Kidney capillary endothelial cell (primary cell): Measurements from ENCODE around the gene CFDP1.
"Not testable (repeated sequence)": the region's sequence is repeated elsewhere in the genome, so short reads cannot be mapped to it uniquely, and the experiment has no call there.

ENCODE experiments used
- DNase-seq: peaks from one replicate; pipeline ENCODE4 v3.0.0-alpha.2; 2018; ENCODE audit warnings: low spot score

The CFDP1 gene

DNA sequence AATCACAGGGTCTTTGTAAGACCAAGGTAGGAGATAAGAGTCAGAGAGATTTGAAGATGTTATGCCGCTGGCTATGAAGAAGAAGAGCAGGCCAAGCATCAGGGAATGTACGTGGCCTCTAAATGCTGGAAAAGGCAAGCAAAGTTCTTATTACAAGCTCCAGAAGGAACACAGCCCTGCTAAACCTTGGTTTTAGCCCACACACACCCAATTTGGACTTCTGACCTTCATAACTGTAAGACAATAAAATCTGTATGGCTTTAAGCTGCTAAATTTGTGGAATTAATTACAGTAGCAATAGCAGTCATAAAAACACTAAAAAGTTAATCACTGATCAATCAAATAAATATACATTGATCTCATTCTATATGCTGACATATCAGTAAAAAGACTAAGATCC, 25.1 kb upstream of the CFDP1 start:
- no peak for DNase-seq

DNA sequence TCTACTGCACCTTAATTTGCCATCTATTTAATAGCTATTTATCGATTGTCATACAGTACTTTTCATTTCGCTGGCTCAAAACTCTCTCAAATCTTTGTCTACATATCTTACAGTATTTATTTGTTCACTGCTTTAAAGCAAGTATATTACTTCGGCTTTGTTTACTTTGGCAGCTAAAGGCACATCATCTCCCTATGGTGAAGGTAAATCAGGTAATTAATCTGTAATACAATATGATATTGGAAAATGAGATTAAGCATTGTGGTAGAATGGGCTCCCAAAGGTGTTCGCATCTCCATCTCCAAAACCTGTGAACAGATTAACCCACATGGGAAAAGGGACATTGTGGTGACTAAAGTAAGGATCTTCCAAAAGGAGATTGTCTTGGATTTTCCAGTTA, 24.7 kb upstream of the CFDP1 start:
- DNase-seq, result no peak

DNA sequence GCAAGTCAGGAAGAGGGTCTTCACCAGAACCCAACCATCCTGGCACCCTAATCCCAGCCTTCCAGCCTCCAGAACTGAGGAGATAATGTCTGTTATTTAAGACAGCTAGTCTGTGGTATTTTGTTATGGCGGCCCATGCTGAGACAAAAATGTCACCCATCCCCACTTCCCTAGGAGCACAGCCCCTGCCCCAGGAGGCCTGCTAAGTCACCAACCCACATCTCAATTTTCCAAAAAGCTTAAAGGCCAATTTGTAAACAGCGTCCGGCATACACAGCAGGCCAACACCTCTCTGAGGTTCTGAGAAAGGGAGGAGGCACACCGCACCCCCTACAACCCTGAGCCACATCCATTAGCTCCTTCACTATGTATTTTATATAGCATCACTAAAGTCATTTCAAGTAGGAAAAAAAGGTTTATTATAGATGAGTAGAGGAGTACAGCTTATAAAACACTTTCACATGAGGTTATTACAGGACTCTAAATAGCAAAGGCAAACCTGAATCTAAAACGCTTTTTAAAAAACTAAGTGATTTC, 24.2 kb upstream of the CFDP1 start:
- DNase-seq, result no peak

DNA sequence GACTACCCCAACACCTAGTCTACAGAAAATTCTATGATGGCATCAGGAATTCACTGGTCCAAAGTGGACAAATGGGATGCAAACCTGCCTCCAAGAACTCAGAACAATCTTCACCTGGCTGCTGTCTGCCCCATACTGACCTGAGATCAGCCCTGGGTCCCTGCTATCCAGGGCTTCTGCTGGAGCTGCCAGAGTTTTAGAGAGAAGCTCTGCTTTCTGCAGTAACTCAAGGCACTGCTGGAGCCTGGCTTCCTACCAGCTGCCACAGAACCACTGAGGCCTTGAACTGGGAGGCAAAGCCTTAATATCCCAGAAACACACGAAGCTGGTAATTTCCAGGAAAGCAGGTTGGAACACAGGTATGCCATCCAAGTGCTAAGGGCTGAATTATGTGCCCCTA, 23.7 kb upstream of the CFDP1 start:
- no peak for DNase-seq

DNA sequence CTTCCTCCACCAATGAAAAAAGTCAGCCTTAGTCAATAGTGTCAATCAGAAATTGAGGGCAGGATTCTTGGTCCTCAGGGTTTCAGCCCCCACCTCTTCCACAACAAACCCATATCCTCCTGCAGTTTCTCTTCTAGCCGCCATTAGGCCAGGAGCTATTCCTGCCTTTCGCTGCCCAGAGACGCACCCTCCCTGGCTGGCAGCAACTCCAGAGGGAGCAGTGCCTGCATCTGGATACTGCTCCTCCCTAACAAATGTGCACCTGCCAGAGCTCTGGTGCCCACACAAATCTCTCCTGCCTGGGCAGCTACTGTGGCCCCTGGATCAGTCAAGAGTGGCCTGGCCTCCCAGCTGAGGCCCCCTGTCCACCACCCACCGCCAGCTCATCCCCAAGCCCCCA, 23.2 kb upstream of the CFDP1 start:
- not testable (repeated sequence) for DNase-seq

DNA sequence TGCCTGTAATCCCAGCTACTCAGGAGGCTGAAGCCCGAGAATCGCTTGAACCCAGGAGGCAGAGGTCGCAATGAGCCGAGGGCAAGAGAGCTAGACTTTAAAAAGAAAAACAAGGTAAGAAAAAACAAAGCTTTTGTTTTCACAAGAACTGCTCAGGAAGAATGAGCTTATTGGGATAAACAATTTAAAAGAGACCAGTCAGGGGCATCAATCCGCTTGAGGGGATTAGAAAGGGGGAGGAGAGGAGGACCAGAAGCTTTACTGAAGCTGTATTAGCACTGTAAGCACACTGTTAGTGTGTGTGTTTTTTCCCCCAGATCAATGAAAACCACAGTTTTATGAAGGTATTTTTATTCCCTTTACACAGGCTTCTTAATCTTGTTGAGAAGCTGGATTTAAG, 22.4 kb upstream of the CFDP1 start:
- no peak for DNase-seq

DNA sequence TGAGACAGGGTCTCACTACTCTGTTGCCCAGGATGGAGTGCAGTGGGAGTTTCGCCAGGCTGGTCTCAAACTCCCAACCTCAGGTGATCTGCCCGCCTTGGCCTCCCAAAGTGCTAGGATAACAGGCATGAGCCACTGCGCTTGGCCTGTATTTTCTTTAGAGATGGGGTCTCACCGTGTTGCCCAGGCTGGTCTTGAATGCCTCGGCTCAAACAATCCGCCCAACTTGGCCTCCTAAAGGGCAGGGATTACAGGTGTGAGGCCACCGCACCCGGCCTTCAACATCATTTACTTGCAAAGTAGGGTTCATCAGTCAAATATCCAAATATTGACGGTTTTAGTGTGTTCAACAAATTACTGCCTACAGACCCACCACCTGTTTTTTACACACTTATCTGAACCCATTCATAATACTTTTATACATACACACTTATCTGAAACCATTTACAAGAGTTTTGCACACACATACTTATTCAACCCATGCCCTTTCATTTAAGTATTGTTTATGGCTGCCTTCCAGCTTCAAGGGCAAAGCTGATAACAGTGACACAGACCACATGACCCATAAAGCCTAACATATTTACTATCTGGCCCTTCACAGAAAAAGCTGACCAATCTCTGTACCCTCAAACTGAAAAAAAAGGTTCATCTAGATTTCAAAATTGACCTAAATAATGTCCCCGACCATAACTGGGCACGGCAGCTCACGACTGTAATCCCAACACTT, 19.3 kb upstream of the CFDP1 start:
- DNase-seq, result no peak

DNA sequence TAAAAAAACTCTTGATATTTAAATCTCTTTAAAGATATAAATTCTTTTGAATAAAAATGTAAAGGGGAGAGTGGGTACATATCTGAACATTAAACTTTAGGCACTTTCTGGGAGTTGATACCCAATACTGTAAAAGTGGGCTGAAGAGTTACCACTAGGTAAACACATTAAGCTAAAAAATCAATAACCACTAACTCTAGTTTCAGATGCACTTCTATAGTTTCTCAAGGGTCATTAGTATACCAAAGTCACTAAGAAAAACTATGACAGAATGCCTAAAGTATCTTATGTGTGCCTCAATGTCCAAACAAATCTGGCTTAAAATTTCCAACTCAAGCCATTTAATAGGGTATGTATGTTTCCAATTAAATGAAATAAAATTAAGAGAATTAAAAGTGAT, 13.1 kb upstream of the CFDP1 start:
- DNase-seq, result no peak

DNA sequence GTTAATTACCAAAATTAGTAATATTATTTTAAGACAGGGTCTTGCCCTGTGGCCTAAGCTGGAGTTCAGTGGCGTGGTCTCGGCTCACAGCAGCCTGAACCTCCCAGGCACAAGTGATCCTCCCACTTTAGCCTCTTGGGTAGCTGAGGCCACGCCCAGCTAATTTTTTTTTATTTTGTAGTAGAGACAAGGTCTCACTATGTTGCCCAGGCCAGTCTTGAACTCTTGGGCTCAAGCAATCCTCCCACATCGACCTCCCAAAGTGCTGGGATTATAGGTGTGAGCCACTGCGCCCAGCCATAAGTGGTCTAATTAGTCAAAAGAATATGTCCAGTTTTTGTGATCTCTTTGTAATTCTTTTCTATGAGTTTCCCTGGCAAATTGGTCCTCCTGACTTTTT, 12.0 kb upstream of the CFDP1 start:
- DNase-seq, result no peak

DNA sequence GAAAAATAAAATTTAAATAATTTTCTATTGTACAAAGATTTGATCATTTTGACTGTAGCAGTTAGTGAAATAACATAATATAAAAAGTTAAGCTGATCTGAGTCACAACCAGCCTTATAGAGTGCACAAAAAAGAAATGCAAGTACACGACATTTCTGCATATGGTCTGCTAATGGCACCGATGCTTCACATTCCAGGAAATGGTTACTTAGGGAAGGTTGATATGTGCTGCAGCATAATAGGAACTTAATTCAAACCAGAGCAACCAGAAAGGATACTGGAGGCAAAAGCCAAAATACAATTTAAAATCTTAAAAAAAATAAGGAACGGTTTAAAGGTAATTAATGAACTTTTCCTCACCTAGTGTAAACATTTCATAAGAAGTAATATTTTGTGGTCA, 10.0 kb upstream of the CFDP1 start:
- no peak for DNase-seq

DNA sequence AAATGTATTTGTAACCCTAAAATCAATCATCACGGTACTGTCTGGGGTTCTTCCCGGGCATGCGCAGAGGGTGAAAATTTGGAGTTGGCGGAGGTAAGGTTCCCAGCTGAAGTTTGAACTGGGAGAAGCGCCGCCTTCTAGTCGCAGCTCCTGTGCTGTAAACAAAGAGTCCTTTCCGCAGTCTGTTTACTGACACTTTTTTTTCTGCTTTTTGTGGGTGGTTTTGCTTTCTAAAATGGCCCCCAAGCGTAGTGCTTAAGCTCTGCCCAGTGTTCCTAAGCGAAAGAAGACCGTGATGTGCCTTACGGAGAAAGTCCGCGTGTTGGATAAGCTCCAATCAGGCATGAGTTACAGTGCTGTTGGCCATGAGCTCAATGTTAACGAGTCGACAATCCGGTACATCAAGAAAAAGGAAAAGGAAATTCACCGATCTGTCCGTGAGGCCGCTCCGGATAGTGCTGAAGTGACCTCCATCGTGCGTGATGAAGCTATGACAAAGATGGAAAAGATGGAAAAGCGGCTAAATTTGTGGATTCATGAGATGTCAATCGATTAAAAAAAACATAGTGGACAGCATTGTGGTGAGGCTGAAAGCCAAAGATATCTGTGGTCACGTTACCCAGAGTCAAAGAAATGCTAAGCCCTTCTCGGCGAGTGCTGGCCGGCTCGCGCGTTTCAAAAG, 570 bp upstream of the CFDP1 start:
- peak; percentile 87 for DNase-seq

DNA sequence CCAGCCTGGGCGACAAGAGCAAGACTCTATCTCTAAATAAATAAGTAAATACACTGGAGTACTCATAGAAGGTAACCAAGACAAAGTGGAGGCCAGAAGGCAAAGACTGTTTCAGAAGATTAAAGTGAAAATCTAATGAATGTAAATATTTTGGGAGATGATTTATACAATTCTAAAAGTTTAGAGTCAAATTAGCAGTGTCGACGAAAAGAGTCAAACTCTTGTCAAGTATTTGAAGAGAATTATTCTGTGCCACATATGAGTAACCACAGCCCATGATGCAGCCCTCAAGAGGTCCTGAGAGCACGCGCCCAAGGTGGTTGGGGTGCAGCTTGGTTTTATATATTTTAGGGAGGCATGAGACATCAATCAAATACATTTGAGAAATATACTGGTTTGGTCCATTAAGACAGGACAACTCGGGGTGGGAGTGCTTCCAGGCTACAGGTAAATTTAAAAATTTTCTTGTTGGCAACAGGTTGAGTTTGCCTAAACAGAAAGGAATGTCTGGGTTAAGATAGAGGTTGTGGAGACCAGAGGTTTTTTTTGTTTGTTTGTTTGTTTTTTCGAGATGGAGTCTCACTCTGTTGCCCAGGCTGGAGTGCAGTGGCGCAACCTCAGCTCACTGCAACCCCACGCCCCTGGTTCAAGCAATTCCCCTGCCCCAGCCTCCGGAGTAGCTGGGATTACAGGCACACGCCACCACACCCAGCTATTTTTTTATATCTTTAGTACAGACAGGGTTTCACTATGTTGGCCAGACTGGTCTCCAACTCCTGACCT, 3.5 kb downstream of the CFDP1 start:
- DNase-seq, result no peak

DNA sequence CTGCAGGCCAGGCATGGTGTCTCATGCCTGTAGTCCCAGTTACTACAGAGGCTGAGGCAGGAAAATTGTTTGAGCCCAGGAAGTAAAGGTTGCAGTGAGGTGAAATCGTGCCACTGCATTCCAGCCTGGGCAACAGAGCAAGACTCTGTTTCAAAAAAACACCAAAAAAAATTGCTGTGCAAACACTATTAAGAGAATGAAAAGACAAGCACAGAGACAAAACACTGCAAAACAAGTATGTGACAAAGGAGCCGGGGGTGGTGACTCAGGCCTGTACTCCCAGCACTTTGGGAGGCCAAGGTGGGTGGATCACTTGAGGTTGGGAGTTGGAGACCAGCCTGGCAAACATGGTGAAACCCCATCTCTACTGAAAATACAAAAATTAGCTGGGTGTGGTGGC, 6.8 kb downstream of the CFDP1 start:
- DNase-seq, result not testable (repeated sequence)

DNA sequence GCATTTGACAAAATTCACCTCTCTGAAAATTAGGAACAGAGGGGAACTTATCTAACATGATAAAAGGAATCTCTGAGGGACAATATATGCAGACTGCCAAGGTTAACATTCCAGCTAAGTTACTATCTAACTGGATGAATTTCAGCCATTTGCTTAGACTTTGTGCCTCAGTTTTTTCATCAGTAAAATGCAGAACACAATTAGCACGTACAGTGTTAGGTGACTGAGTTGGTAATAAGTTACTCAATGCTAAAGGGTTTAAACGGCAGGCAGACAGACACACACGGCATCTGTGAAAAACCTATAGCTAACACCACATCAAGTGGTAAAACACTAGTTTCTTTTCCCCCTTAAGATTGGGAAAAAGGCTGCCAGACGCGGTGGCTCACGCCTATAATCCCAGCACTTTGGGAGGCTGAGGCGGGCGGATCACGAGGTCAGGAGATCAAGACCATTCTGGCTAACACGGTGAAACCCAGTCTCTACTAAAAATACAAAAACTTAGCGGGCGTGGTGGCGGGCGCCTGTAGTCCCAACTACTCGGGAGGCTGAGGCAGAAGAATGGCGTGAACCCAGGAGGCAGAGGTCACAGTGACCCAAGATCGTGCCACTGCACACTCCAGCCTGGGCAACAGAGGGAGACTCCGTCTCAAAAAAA, 9.1 kb downstream of the CFDP1 start:
- DNase-seq, result not testable (repeated sequence)

DNA sequence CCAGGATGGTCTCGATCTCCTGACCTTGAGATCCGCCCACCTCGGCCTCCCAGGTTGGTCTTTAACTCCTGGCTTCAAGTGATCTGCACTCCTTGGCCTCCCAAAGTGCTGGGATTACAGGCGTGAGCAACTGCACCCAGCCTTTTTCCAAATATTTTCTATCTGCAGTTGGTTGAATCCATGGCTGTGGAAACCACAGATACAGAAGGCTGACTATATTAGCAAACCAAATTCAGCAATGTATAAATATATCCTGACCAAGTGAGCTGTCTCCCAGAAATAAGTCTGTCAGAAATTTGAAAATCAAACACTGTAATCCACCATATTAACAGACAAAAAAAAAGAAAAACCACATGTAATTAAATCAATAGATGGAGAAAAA, 9.6 kb downstream of the CFDP1 start:
- DNase-seq, result no peak

DNA sequence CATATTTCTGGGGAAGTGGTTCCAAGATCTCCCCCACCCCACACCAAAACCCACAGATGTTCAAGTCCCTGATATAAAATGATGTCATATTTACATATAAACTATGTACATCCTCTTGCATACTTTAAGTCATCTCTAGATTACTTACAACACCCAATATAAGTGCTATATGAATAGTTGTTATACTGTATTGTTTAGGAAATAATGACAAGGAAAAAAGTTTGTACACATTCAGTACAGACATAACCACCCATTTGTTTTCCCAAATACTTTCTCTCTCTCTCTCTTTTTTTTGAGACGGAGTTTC, 11.5 kb downstream of the CFDP1 start:
- no peak for DNase-seq

DNA sequence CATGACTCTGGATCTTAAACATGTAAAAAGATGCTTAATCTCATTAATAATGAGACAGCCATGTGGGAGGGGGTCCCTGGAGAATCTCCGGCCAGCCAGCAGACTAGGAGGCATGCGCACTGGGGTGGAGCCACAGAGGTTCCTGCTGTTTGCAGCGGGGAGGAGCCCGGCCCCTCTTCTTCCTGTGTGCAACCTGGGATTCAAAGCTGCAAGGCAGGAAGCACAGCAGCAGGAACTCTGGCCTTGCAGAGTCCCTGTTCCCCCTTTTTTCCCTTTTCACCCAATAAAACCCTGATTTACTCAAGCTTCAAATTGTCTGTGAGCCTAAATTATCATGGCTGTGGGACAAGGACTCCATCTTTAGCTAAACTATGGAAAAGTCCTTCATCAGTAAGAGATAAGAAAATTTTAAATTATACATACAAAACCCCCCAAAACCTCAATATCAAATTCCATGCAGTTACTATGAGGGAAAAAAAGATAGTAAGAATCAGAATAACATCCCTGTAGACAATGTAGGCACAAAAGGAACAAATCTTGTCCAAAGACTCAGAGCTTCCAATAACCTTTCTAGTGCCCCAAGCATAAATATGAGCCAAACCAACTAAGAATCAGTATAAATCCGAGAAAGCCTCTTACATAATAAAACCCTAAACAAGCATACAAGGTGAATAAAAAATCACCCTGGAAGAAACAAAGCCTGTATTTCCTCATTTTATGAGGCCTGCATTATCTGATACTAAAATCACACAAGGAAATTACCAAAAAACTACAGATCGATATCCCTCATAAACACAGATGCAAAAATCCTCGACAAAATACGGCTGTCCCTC, 12.1 kb downstream of the CFDP1 start:
- peak; percentile 70 for DNase-seq

DNA sequence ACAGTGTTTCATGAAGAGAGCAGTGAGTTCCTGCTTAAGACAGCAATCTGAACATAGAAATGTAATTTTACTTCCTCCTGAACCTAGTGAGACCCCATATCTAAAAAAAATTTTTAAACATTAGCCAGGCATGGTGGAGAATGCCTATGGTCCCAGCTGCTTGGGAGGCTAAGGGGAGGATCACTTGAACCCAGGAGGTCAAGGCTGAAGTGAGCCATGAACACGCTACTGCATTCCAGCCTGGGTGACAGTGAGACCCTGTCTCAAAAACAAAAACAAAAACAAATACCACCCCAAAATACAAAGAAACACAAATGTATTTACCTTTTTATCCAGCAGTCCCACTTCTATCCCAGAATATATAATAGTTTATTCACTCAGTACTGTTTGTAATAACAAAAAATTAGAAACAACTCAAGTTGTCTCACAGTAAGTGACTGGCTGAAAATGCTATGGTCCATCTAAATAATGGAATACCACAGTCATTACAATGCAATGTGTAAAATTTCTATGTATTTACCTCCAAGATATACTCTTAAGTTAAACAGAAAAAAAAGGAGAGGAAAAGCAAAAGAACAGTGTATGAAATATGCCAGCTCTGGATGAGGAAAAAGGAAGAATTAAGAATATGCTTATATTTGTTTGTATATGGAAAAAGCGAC, 16.3 kb downstream of the CFDP1 start:
- DNase-seq, result no peak

DNA sequence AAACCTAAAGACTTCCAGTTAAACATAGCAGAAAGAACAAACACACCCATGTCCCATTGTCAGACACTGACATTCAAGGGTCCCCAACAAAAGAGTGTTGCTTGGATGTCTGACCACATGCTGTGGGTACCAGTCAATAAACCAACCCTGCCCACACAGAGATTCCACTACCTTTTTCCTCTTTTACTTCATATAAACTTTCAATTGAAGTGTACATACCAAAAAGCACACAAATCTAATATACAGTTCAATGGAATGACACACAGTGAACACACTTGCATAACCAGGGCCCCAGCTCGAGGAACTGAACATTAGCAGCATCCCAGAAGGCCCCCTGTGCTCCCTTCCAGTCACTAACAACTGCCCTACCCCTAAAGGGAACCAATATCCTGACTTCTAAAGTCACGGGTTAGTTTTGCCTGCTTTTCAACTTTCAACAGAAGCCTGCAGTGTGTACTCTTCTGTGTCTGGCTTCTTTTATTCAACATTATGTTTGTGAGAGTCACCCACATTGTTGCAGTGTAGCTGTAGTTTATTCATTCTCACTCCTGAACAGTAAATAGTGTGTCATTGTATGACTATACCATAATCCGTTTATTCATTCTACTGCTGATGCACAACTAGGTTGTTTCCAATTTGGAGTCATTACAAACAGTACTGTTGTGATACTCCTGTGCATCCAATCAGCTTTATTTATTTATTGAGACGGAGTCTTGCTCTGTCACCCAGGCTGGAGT, 18.0 kb downstream of the CFDP1 start:
- no peak for DNase-seq

DNA sequence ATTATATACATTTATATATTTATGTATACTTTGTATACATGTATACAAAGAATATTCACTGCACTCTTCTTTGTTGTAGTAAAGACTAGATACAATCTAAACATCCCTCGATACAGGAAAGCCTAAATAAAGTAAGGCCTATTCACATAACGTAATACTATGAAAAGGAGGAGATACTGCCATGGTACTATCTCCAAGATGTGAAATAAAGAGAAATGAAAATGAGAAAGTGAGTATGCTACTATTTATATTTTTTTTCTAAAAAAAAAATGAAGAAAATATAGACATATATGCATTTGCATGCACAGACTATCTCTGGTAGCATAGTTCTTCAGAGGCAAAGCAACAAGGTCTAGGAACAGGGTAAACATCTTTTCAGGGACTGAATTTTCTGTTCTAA, 19.4 kb downstream of the CFDP1 start:
- DNase-seq, result no peak
